Measurements from ENCODE around the gene NTRK1.

NTRK1 gene

GRCh38 chr1:156930483-156930882 lies 69.8 kb downstream of the NTRK1 start:
- no peak for DNase-seq (ENCODE audit: low read depth in 1 of 2, low spot score in 1 of 2)

All from stimulated activated CD4-positive, alpha-beta T cell treated with anti-CD3 and anti-CD28 coated beads, Interleukin-15, amount 100 ng/mL, for 1 hour (primary cell).